Stimulated activated memory B cell treated with anti-CD40 and anti-IgM and Interleukin-4, amounts not matched to agents 10 μg/mL and 1 μg/mL and 100 μg/mL, for 72 hours (primary cell): Measurements from ENCODE around the gene CLRN3.

Experiments used
- ATAC-seq: fragments of 150-1000 bp; cut with Tn5 transposase; 2 replicates; pipeline ENCODE4 v1.10.0; 2021
- H3K27ac Mint-ChIP-seq: one replicate; pipeline ENCODE4 v1.8.0; 2022; ENCODE audit warnings: mild to moderate bottlenecking, mixed read lengths
- H3K27me3 Mint-ChIP-seq: one replicate; pipeline ENCODE4 v1.8.0; 2022; ENCODE audit warnings: mixed read lengths
- H3K36me3 Mint-ChIP-seq: one replicate; pipeline ENCODE4 v1.8.0; 2022; ENCODE audit warnings: mixed read lengths
- H3K4me1 Mint-ChIP-seq: one replicate; pipeline ENCODE4 v1.8.0; 2022; ENCODE audit warnings: mixed read lengths
- H3K4me3 Mint-ChIP-seq: one replicate; pipeline ENCODE4 v1.8.0; 2022; ENCODE audit warnings: mild to moderate bottlenecking, moderate library complexity, mixed read lengths
- H3K9me3 Mint-ChIP-seq: one replicate; pipeline ENCODE4 v1.8.0; 2022; ENCODE audit warnings: mixed read lengths

CLRN3 gene

DNA sequence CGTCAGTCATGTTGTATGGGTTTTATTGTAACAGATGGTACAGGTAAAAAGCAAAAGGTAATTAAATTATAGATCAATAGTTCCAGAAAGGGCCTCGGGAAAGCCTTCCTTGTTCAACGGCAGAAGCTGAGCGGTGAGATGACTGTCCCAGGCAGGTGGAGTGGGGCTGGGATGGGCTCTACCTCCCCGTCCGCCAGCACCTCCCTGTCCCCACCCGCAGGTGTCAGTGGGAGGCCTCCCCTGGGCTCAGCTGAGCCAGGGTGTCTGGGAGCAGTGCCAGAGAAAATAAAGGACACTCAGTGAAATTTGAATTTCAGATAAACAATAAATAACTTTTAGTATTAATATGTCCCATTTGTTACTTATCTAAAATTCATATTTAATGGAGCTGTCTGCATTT is 58.9 kb downstream of the CLRN3 start:
- peaks cover 5% of the 10 kb centered on the region for H3K9me3 Mint-ChIP-seq
- peaks cover 42% of the 10 kb centered on the region for H3K27me3 Mint-ChIP-seq
- no peak overlapping the region for H3K27ac Mint-ChIP-seq
- no peak for ATAC-seq
- no peaks in the 10 kb centered on the region for H3K4me1 Mint-ChIP-seq
- no peak overlapping the region for H3K4me3 Mint-ChIP-seq
- no peaks in the 10 kb centered on the region for H3K36me3 Mint-ChIP-seq

DNA sequence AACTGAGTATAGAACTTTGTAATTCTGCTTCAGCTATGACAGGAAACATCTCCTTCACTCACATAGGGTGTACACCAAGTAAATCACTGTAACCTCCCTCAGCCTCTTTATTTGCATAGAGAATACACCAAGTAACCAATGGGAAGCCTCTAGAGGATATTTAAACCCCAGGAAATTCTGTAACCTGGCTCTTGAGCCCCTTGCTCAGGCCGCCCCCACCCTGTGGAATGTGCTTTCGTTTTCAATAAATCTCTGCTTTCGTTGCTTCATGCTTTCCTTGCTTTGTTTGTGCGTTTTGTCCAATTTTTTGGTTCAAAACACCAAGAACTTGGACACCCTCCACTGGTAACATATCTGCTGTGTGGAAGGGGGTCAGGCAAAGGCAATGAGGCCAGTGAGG is 60.2 kb downstream of the CLRN3 start:
- Mint-ChIP-seq H3K27me3 (peaks cover 42% of the 10 kb centered on the region), H3K4me1 (no peaks in the 10 kb centered on the region), H3K4me3 (no peak overlapping the region), H3K36me3 (no peaks in the 10 kb centered on the region), H3K27ac (no peak overlapping the region), H3K9me3 (no peaks in the 10 kb centered on the region)
- ATAC-seq: no peak

DNA sequence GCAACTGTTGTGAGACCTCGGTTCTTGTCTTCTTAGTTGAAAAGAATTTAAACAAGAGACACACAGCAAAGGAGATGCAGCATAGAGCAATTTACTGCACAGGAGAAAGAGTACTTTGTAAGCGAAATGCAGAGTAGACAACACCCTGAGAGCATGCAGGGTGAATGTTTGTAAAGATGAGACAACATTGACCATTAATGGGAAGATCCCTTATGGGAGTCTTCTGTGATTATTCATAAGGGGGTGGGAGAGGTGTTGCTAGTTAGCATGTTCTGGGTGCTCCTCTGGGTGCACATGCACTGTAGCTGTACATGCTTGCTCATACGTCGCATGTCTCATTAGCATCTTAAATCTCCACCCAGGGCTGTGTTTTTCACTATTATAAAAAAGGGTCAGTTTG is 62.3 kb downstream of the CLRN3 start:
- H3K9me3 Mint-ChIP-seq: no peaks in the 10 kb centered on the region
- no peak for ATAC-seq
- peaks cover 23% of the 10 kb centered on the region for H3K27me3 Mint-ChIP-seq
- H3K36me3 Mint-ChIP-seq: no peaks in the 10 kb centered on the region
- H3K27ac Mint-ChIP-seq: no peak overlapping the region
- H3K4me1 Mint-ChIP-seq: no peaks in the 10 kb centered on the region
- H3K4me3 Mint-ChIP-seq: no peak overlapping the region
